Endothelial cell (in vitro differentiated cells): ENCODE measurements around the gene ALDOA. TPM values are rescaled to one million over a fixed set of nuclear protein-coding genes. Genes with fewer than 3 reads are reported as not detected.

ENCODE experiments used
- DNase-seq: peaks from one replicate; pipeline ENCODE4 v3.0.0; 2021; ENCODE audit warnings: low spot score
- H3K27ac Mint-ChIP-seq: one replicate; pipeline ENCODE4 v1.8.0; 2021; ENCODE audit warnings: mixed read lengths, inconsistent platforms; ENCODE audit not compliant: unreplicated experiment
- H3K27me3 Mint-ChIP-seq: one replicate; pipeline ENCODE4 v1.8.0; 2021; ENCODE audit warnings: mild to moderate bottlenecking, moderate library complexity, mixed read lengths, inconsistent platforms; ENCODE audit not compliant: unreplicated experiment
- H3K36me3 Mint-ChIP-seq: one replicate; pipeline ENCODE4 v1.8.0; 2021; ENCODE audit warnings: mild to moderate bottlenecking, low read depth, mixed read lengths, inconsistent platforms; ENCODE audit not compliant: unreplicated experiment
- H3K4me1 Mint-ChIP-seq: one replicate; pipeline ENCODE4 v1.8.0; 2021; ENCODE audit warnings: mild to moderate bottlenecking, mixed read lengths, inconsistent platforms; ENCODE audit not compliant: unreplicated experiment
- H3K4me3 Mint-ChIP-seq: one replicate; pipeline ENCODE4 v1.8.0; 2021; ENCODE audit warnings: mild to moderate bottlenecking, mixed read lengths, inconsistent platforms; ENCODE audit not compliant: unreplicated experiment
- H3K9me3 Mint-ChIP-seq: one replicate; pipeline ENCODE4 v1.8.0; 2021; ENCODE audit warnings: mixed read lengths, inconsistent platforms; ENCODE audit not compliant: unreplicated experiment
- total RNA-seq: library from RNA; stranded (reverse); fragmentation: NEBNext Ultra II Directional; extraction: Animal tissue kit (Norgen Biotek cat#: 25700); gene quantifications from one replicate; pipeline ENCODE4 v1.2.1, GENCODE V29; 2021; ENCODE audit not compliant: unreplicated experiment
- TF ChIP-seq, protein P1 (sequence below): fragments of 200-600 bp; sonication (generic); IDR thresholded peaks from one replicate; pipeline ENCODE4 v1.5.0; 2021; ENCODE audit warnings: antibody characterized with exemption; ENCODE audit not compliant: unreplicated experiment

The ALDOA gene
- total RNA-seq, 1 donor from 2014 or later, result 551 TPM

DNA sequence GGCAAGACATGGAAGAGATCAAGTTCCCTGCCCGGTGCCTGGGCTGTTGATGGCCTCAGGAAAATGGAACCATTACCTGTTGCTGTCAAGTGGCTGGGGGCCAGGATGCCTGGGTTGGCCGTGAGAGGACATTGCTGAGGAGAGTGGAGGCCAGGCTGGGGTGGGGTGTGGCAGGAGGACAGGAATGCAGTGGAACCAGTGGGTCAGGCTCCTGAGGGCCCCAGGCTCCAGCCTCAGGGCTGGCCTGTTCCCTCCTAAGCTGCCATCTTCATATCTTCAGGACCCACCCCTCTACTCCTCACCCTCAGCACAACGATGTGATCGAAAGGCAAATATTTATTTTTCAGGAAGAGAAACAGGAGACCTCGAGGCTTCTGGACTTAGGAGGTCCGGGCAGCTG is 38.9 kb downstream of the ALDOA start:
- no peak for DNase-seq
- H3K4me1 Mint-ChIP-seq, result peaks cover 14% of the 10 kb centered on the region
- H3K27me3 Mint-ChIP-seq, result peaks cover 1% of the 10 kb centered on the region
- no peaks in the 10 kb centered on the region for H3K9me3 Mint-ChIP-seq
- peaks cover 39% of the 10 kb centered on the region for H3K36me3 Mint-ChIP-seq
- peak overlapping the region; percentile 66 for H3K4me3 Mint-ChIP-seq
- TF ChIP-seq, protein P1, sequence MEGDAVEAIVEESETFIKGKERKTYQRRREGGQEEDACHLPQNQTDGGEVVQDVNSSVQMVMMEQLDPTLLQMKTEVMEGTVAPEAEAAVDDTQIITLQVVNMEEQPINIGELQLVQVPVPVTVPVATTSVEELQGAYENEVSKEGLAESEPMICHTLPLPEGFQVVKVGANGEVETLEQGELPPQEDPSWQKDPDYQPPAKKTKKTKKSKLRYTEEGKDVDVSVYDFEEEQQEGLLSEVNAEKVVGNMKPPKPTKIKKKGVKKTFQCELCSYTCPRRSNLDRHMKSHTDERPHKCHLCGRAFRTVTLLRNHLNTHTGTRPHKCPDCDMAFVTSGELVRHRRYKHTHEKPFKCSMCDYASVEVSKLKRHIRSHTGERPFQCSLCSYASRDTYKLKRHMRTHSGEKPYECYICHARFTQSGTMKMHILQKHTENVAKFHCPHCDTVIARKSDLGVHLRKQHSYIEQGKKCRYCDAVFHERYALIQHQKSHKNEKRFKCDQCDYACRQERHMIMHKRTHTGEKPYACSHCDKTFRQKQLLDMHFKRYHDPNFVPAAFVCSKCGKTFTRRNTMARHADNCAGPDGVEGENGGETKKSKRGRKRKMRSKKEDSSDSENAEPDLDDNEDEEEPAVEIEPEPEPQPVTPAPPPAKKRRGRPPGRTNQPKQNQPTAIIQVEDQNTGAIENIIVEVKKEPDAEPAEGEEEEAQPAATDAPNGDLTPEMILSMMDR, result no peak
- H3K27ac Mint-ChIP-seq, result peak overlapping the region; percentile 10

DNA sequence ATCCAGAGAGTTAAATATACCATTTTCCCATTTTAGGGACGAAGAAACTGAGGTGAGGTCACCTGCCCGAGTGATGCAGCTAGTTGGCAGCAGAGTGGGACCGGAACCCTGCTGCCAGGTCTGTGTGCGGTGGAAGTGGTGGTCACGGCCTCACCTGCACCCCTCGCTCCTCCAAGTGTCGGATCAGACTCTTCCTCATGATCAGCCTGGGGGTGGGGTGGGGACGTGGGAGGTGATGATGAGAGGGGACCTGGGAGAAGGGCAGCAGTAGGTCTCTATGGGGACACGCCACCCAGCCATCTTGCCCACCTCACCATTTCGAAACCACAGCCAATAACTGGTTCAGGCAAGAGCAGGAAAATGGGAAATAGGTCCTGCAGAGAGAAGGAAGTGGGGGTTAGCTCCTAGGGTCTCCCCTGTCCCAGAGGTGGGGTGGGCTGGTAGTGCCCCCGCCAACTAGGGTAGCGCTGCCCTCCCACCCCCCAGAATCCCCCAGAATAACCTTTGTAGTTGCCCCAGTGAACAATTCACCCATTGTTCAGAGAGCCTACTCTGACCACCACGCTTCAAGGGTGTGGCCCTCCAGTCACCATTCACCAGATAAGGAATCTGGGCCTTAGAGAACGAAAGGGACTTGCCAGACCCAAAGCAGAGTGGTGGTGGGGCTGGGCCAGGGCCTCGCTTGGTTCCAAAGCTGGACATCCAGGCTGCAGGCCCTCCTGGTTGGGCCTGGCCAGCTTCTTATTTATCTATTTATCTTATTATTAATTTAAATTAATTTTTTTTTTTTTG is 42.7 kb downstream of the ALDOA start:
- Mint-ChIP-seq H3K4me1 (peaks cover 14% of the 10 kb centered on the region), H3K27me3 (peaks cover 5% of the 10 kb centered on the region), H3K4me3 (peak overlapping the region; percentile 21), H3K9me3 (no peaks in the 10 kb centered on the region), H3K36me3 (peaks cover 46% of the 10 kb centered on the region), H3K27ac (no peak overlapping the region)
- DNase-seq, result no peak
- TF ChIP-seq, protein P1, result no peak

DNA sequence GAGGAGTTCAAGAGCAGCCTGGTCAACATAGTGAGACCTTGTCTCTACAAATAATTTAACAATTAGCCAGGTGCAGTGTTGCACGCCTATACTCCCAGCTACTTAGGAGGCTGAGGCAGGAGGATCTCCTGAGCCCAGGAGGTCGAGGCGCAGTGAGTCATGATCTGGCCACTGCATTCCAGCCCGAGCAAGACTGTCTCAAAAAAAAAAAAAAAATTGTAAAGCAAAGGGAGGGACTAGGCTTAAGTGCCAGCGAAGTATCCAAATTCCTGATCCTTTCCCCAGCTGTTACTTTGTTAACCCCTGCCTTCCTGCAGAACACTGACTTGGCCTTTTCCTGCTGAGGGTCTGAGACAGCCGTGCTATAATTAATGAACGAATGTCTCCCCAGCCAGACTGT is 45.1 kb downstream of the ALDOA start:
- Mint-ChIP-seq H3K36me3 (peaks cover 28% of the 10 kb centered on the region), H3K27me3 (peaks cover 5% of the 10 kb centered on the region), H3K9me3 (no peaks in the 10 kb centered on the region), H3K4me3 (peak overlapping the region; percentile 43), H3K27ac (no peak overlapping the region), H3K4me1 (peaks cover 3% of the 10 kb centered on the region)
- TF ChIP-seq, protein P1, result no peak
- no peak for DNase-seq

DNA sequence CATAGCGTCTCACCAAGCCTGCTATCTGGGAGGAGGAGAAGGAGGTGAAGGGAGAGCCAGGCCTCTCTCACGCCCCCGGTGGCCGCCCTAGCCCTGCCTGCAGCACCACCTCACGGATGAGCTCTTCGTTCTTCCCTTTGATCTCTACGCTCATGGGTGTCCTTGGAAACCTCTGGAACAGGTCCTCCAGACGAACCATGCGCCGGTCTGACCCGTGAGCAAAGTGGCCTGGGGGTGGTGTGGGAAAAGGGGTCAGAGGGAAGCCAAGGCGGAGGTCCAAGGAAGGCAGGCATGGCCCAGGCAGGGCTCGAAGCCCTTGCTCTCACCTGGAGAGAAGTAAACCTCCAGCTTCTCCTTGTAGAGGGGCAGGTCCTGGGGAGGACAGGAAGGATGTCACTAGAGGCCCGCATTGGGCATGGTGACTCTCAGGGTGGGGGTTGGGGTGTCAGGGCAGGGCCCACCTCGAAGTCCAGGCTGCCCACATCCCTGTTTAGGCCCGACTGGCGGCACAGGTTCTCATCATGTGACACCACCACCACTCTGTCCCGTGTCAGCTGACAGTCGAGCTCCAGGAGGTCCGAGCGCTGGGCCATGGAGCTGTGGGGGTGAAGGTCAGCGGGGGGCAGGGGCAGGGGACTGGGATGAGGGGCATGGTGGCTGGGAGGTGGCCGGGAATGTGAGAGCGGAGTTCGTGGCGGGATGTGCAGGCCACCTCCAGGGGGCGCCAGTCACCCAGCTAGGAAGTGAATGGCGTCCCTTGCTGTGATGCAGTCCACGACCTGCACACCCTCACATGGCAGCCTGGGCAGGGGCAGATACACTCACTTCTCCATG is 46.9 kb downstream of the ALDOA start:
- TF ChIP-seq, protein P1, result peak; percentile 75
- Mint-ChIP-seq H3K27ac (peak overlapping the region; percentile 61), H3K4me1 (no peaks in the 10 kb centered on the region), H3K9me3 (no peaks in the 10 kb centered on the region), H3K27me3 (peaks cover 5% of the 10 kb centered on the region), H3K36me3 (peaks cover 16% of the 10 kb centered on the region), H3K4me3 (no peak overlapping the region)
- DNase-seq, result peak; percentile 75
